Epithelial cell of esophagus (primary cell): ENCODE measurements around the gene L3MBTL4.

Experiments
- DNase-seq: peaks from one replicate; pipeline ENCODE4 v3.0.0; 2010; ENCODE audit warnings: low read depth
- H3K4me3 ChIP-seq: 2 replicates; pipeline ENCODE4 v1.5.1; 2011; ENCODE audit warnings: mild to moderate bottlenecking, low read length, control low read depth
- TF ChIP-seq, protein P1 (sequence below): IDR thresholded peaks from 2 replicates; pipeline ENCODE4 v1.5.1; 2011; ENCODE audit warnings: low read depth, mild to moderate bottlenecking, low read length, control low read depth, inconsistent platforms; ENCODE audit not compliant: insufficient read depth; ENCODE audit errors: missing control alignments

The L3MBTL4 gene

DNA sequence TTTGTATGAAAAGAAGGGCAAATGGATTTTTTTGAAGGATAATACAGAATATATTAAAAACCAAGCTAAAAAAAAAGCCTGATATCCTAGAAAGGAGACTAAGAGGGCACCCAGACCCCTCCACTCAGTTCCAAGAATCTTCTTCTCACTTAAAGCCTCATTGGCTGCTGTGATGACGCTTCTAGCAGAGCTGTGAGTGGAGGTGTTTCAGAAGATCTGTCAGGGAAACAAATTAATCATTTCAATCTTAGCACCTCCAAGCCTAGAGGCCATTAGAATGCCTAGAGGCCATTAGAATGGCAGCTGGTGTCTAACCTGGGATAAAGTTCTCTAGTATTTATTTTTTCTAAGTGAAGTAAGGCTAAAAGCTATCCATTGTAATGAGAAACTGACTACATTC lies 355.2 kb downstream of the L3MBTL4 start:
- H3K4me3 ChIP-seq: no peak overlapping the region
- no peak for DNase-seq
- TF ChIP-seq, protein P1, sequence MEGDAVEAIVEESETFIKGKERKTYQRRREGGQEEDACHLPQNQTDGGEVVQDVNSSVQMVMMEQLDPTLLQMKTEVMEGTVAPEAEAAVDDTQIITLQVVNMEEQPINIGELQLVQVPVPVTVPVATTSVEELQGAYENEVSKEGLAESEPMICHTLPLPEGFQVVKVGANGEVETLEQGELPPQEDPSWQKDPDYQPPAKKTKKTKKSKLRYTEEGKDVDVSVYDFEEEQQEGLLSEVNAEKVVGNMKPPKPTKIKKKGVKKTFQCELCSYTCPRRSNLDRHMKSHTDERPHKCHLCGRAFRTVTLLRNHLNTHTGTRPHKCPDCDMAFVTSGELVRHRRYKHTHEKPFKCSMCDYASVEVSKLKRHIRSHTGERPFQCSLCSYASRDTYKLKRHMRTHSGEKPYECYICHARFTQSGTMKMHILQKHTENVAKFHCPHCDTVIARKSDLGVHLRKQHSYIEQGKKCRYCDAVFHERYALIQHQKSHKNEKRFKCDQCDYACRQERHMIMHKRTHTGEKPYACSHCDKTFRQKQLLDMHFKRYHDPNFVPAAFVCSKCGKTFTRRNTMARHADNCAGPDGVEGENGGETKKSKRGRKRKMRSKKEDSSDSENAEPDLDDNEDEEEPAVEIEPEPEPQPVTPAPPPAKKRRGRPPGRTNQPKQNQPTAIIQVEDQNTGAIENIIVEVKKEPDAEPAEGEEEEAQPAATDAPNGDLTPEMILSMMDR: no peak

DNA sequence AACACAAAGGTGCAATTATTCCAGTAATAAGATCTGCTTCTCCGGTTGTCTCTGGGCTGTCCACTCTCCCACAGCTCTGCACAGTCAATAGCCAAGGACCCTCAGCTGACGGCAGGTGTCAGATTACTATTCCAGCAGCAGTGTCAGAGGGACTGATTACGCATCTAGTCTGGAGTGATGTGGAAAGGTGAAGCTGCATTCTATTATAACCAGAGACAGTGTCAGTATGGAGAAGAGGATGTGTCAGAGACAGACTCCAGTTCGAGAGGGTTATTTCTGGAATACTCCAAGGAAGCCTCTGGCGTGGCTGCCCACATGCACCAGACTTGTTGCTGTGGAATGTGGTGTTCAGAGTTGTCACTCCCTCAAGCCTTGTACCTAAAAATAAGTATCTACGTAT lies 355.8 kb downstream of the L3MBTL4 start:
- no peak overlapping the region for H3K4me3 ChIP-seq
- TF ChIP-seq, protein P1: no peak
- no peak for DNase-seq

DNA sequence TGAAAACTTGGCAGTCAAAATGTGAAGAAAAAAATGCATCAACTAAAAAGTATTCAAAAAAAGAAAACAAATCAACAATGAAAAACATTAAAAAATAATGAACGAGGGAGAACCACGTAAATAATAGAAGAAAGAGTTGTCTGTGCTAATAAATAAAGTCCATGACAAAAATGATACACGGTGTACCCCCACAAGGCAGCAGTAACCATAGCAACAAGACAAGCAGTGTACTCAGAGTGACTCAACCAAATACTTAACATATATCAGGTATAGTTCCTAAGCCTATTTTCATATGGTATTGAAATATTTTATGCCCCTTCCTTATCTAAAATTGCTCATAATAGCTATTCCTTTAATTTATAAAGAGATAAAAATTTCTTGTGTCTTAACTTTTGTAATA lies 357.1 kb downstream of the L3MBTL4 start:
- TF ChIP-seq, protein P1: no peak

DNA sequence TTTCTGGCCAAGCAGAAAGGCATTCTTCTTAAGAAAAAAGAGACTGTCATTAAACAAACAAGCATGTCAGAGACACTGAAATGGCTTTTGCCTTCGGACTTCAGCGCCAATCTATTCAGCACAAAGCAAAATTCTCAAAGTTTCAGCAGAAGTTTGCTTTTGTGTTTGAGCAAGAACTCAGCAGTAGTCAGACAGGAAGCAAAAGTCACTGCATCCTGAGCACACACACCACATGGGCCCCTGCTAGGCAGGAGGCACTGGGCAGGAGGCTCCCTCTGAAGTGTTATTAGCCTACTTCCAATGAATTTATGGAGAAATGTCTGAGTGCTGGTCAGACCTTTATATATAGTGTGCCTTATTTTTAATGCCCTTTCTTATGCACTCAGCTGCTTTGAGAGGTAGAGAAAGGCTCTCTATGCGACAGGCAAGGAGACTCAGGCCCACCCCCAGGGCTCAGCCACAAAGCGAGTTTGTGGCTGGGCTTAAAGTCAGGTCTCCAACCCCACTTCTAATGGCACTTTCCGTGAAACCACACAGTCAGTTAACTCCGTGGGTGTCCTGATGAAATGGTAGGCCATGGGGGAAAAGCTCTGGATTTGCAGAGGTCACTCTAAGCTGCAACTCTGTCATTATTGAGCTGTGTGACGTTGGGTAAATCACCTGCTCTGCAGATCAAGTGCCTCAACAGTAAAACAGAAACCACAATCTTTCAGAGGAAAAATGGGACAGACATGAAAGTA lies 358.4 kb downstream of the L3MBTL4 start:
- DNase-seq: no peak
- H3K4me3 ChIP-seq: no peak overlapping the region
- TF ChIP-seq, protein P1: no peak

More for the DNA sequence above, 357.1 kb downstream of the L3MBTL4 start:
- H3K4me3 ChIP-seq: no peak overlapping the region
- DNase-seq: no peak

DNA sequence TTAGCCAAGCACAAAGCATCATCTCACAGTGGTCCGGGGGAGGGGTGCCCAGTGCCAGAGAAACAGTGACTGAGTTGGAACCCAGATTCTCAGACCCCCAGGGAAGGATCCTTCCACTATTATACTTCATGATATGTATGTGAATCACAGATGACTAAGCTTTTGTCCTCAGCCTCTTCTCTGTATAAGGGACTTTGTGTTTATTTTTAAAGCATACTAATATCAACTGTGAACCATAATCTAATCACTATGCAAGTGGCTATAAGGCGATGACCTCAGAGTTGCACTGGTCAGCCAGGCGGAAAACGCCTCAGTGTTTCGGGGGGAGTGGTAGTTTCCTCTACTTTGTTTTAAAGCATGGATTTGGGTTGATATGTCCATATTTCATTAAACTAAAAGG lies 359.0 kb downstream of the L3MBTL4 start:
- H3K4me3 ChIP-seq: no peak overlapping the region
- peak; percentile 0 for DNase-seq
- TF ChIP-seq, protein P1: no peak

DNA sequence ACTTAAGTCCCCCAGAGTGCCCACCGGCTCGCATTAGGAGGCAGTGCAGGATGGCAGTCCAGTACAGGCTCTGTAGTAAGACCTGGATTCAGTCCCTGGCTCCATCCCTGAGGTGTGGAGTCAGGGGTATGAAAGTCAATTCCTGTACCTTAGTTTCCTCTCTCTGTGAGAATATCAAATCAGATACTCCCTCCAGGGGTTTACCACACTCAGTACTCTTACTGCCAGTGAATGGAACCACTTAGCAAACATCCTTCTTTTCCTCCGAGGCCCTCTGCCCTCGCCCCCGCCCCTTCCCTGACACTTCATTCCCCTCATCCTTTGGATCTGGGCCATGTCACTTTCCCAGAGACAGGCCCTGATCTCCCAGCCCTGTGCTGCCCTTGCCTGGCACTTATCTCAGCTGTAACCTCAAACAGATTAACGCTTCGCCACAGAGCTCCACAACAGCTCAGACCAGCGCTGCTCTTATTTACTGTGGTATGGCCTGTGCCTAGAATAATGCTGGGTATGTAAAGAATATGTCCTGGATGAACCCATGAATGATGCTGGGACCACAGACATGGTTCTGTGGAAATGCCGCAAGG lies 360.4 kb downstream of the L3MBTL4 start:
- DNase-seq: no peak
- TF ChIP-seq, protein P1: no peak
- H3K4me3 ChIP-seq: no peak overlapping the region
